ENCODE measurements around the gene CAPN2.

CAPN2 gene

DNA sequence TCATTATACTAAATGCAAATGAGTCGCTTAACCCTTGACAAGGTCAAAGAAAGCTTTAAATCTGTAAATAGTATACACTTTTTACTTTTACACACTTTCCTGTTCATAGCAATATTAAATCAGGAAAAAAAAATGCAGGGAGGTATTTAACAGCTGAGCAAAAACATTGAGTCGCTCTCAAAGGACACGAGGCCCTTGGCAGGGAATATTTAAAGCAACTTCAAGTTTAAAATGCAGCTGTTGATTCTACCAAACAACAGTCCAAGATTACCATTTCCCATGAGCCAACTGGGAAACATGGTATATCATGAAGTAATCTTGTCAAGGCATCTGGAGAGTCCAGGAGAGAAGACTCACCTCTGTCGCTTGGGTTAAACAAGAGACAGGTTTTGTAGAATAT is 62.7 kb downstream of the CAPN2 start (continued):
- TF ChIP-seq, protein P1, sequence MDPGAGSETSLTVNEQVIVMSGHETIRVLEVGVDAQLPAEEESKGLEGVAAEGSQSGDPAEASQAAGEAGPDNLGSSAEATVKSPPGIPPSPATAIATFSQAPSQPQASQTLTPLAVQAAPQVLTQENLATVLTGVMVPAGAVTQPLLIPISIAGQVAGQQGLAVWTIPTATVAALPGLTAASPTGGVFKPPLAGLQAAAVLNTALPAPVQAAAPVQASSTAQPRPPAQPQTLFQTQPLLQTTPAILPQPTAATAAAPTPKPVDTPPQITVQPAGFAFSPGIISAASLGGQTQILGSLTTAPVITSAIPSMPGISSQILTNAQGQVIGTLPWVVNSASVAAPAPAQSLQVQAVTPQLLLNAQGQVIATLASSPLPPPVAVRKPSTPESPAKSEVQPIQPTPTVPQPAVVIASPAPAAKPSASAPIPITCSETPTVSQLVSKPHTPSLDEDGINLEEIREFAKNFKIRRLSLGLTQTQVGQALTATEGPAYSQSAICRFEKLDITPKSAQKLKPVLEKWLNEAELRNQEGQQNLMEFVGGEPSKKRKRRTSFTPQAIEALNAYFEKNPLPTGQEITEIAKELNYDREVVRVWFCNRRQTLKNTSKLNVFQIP (CRISPR knock-in tag; IDR thresholded peaks at IDR 0.05; ENCODE audit: borderline replicate concordance, low read depth), result no peak
- TF ChIP-seq, protein P2, sequence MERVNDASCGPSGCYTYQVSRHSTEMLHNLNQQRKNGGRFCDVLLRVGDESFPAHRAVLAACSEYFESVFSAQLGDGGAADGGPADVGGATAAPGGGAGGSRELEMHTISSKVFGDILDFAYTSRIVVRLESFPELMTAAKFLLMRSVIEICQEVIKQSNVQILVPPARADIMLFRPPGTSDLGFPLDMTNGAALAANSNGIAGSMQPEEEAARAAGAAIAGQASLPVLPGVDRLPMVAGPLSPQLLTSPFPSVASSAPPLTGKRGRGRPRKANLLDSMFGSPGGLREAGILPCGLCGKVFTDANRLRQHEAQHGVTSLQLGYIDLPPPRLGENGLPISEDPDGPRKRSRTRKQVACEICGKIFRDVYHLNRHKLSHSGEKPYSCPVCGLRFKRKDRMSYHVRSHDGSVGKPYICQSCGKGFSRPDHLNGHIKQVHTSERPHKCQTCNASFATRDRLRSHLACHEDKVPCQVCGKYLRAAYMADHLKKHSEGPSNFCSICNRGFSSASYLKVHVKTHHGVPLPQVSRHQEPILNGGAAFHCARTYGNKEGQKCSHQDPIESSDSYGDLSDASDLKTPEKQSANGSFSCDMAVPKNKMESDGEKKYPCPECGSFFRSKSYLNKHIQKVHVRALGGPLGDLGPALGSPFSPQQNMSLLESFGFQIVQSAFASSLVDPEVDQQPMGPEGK (CRISPR knock-in tag; IDR thresholded peaks at IDR 0.05; ENCODE audit: borderline replicate concordance), result no peak
- TF ChIP-seq, protein P3, sequence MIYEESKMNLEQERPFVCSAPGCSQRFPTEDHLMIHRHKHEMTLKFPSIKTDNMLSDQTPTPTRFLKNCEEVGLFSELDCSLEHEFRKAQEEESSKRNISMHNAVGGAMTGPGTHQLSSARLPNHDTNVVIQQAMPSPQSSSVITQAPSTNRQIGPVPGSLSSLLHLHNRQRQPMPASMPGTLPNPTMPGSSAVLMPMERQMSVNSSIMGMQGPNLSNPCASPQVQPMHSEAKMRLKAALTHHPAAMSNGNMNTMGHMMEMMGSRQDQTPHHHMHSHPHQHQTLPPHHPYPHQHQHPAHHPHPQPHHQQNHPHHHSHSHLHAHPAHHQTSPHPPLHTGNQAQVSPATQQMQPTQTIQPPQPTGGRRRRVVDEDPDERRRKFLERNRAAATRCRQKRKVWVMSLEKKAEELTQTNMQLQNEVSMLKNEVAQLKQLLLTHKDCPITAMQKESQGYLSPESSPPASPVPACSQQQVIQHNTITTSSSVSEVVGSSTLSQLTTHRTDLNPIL (CRISPR knock-in tag; IDR thresholded peaks at IDR 0.05; ENCODE audit: low read depth), result no peak
- TF ChIP-seq ZNF565 (CRISPR knock-in tag; conservative IDR thresholded peaks at IDR 0.05; ENCODE audit: low read depth) (no peak), RARB (CRISPR knock-in tag; IDR thresholded peaks at IDR 0.05) (no peak)

DNA sequence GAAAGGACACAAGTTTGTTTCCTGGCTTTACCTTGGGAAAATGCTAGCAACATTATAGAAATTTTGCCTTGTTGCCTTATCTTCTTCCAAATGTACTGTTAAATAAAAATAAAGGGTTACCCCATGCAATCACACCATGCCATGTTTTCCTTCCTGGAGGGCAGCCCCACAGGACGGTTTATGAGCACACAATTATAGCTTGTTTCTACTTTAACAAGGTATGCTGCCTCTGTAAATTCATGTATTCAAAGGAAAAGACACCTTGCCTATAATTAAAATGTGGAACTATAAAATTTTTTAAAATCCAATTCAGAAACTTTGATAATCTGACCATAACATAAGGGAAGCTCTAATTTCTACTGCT is 63.4 kb downstream of the CAPN2 start:
- no peak for ATAC-seq
- TF ChIP-seq, protein P4, sequence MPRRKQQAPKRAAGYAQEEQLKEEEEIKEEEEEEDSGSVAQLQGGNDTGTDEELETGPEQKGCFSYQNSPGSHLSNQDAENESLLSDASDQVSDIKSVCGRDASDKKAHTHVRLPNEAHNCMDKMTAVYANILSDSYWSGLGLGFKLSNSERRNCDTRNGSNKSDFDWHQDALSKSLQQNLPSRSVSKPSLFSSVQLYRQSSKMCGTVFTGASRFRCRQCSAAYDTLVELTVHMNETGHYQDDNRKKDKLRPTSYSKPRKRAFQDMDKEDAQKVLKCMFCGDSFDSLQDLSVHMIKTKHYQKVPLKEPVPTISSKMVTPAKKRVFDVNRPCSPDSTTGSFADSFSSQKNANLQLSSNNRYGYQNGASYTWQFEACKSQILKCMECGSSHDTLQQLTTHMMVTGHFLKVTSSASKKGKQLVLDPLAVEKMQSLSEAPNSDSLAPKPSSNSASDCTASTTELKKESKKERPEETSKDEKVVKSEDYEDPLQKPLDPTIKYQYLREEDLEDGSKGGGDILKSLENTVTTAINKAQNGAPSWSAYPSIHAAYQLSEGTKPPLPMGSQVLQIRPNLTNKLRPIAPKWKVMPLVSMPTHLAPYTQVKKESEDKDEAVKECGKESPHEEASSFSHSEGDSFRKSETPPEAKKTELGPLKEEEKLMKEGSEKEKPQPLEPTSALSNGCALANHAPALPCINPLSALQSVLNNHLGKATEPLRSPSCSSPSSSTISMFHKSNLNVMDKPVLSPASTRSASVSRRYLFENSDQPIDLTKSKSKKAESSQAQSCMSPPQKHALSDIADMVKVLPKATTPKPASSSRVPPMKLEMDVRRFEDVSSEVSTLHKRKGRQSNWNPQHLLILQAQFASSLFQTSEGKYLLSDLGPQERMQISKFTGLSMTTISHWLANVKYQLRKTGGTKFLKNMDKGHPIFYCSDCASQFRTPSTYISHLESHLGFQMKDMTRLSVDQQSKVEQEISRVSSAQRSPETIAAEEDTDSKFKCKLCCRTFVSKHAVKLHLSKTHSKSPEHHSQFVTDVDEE (CRISPR knock-in tag; IDR thresholded peaks at IDR 0.05), result no peak

DNA sequence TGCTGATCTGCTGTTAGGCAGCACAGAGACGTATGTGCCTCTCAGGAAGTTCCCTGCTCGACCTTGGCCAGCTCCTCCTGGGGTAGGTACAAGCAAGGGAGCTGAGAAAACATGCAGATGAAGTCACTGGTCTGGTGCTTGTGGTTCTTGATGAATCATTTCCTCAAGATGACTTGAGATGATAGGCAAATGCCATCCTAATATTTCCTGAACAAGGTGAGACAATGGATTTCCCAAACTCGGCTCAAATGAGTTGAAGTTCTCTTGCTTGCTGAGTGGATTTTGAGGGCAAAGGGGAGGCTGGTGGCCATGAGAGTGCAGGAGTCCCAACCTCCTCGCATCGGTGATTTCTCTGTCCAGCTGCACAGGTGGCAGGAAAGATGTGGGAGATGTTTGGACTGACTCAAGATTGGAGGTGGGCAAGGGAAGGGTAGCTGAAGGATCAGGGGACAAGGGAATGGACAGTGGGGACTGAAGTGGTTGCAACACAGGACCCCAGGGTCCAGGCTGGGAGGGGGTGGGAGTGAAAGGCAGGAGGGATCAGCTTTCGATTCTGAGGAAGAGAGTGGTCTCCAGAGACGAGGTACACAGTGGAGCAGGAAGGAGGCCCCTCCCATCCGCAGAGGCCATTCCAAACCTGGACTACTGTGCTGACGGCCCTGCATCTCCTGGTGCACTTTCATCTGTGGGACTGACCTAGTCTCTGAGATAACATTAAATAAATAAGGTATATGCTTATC is 63.9 kb downstream of the CAPN2 start:
- ATAC-seq, result peak; percentile 57
- TF ChIP-seq BACH2 (CRISPR knock-in tag; IDR thresholded peaks at IDR 0.05; ENCODE audit: borderline replicate concordance) (no peak), RARB (CRISPR knock-in tag; IDR thresholded peaks at IDR 0.05) (0 out of 2 replicates have a peak, but pooled peaks have one; percentile 22), ZFP30 (CRISPR knock-in tag; IDR thresholded peaks at IDR 0.05) (no peak), ZFP3 (CRISPR knock-in tag; IDR thresholded peaks at IDR 0.05) (no peak), CSDC2 (CRISPR knock-in tag; IDR thresholded peaks at IDR 0.05) (no peak), ZNF565 (CRISPR knock-in tag; conservative IDR thresholded peaks at IDR 0.05; ENCODE audit: low read depth) (no peak), ISL1 (CRISPR knock-in tag; IDR thresholded peaks at IDR 0.05) (0 out of 2 replicates have a peak, but pooled peaks have one; percentile 29), SNAI2 (CRISPR knock-in tag; IDR thresholded peaks at IDR 0.05) (no peak), ESRRG (CRISPR knock-in tag; IDR thresholded peaks at IDR 0.05) (no peak), ARNTL (CRISPR knock-in tag; IDR thresholded peaks at IDR 0.05; ENCODE audit: borderline replicate concordance, low read depth) (no peak), ZC3H10 (CRISPR knock-in tag; IDR thresholded peaks at IDR 0.05) (peak; percentile 45; the same call in 1 of the 2 replicates), GLIS3 (CRISPR knock-in tag; IDR thresholded peaks at IDR 0.05) (no peak), TOX (CRISPR knock-in tag; IDR thresholded peaks at IDR 0.05; ENCODE audit: borderline replicate concordance) (no peak)
- TF ChIP-seq, protein P1 (CRISPR knock-in tag; IDR thresholded peaks at IDR 0.05; ENCODE audit: borderline replicate concordance, low read depth), result no peak
- TF ChIP-seq, protein P4 (CRISPR knock-in tag; IDR thresholded peaks at IDR 0.05), result no peak

Measured in SK-N-SH treated with all-trans-retinoic acid at 6 μM for 48 hours (cell line).